Endometrial microvascular endothelial cells (primary cell): Measurements from ENCODE around the gene ZNF230. TPM values are rescaled to one million over a fixed set of nuclear protein-coding genes. Genes with fewer than 3 reads are reported as not detected.

Source experiments
- in situ Hi-C: cut with HindIII; loops from 2 replicates; pipeline ENCODE4 v1.10.0; 2017; ENCODE audit warnings: low sequenced_read_pairs, low pct_unique_long_range_greater_than_20kb; ENCODE audit errors: inconsistent ontology term
- total RNA-seq: library from RNA; depleted of rRNA; stranded (reverse); fragments of >200 nt; gene quantifications from one replicate; pipeline ENCODE4 v1.2.3, GENCODE V29; 2015; ENCODE audit errors: inconsistent ontology term

The ZNF230 gene
- total RNA-seq = 2.0 TPM

GRCh38 chr19:44002566-44003460 is at the start of gene ZNF230:
ZNF230 (plus strand) TSS chr19:44002957; CDS start chr19:44007079, 4,122 bp downstream.
- in situ Hi-C loops = no loop called here

- in situ Hi-C loops = no loop called here
Observed at GRCh38 chr19:43956827-43957226, 45.9 kb upstream of the ZNF230 start.

DNA sequence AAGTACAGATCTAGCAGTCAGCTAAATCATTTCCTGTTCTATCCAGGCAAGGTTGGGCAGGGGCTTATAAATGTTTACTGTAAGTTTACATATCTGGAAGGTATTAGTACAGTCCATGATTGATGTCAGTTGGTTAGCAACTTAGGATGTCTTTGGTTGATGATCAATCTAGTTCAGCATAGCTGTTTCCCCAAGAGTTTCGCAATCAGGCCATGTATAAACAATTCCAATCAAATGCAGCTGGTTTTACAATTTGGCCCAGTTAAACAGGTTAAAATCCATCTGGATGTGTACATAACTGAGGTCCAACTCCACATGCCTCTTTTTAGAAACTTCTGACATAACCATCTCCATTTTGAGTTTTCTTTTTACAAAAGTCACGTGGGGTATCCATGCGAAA is 44.9 kb upstream of the ZNF230 start:
- in situ Hi-C loops = no loop called here

GRCh38 chr19:43960411-43960810 is 42.3 kb upstream of the ZNF230 start:
- in situ Hi-C loops = no loop called here

DNA sequence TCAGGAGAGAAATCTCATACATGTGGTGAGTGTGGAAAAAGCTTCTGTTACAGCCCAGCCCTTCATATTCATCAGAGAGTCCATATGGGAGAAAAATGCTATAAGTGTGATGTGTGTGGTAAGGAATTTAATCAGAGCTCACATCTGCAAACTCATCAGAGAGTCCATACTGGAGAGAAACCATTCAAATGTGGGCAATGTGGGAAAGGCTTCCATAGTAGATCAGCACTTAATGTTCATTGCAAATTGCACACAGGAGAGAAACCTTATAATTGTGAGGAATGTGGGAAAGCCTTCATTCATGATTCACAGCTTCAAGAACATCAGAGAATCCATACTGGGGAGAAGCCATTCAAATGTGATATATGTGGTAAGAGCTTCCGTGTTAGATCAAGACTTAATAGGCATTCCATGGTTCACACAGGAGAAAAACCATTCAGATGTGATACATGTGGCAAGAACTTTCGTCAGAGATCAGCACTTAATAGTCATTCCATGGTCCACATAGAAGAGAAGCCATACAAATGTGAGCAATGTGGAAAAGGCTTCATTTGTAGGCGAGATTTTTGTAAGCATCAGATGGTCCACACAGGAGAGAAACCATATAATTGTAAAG is 36.6 kb upstream of the ZNF230 start:
- in situ Hi-C loops = no loop called here

DNA sequence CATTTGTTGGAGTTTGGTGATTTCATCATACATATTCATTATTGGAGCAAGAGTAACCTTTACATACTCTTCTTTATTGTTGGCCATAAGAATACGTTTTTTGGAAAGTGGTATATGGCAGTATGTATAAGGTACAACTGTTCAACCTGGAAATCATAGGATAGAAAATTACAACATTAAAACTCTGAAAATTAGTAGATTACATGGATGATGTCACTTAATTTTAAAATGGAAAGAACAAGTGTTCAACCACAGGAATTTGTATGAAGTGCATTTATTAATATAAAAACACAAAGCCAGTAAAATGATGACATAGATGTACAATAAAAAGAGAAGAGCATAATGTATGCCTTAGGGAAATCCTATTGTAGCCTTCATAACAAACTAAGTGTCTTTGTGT is 26.0 kb upstream of the ZNF230 start:
- in situ Hi-C loops = no loop called here

- in situ Hi-C loops = no loop called here
Observed at GRCh38 chr19:43983544-43983911, 19.2 kb upstream of the ZNF230 start.

DNA sequence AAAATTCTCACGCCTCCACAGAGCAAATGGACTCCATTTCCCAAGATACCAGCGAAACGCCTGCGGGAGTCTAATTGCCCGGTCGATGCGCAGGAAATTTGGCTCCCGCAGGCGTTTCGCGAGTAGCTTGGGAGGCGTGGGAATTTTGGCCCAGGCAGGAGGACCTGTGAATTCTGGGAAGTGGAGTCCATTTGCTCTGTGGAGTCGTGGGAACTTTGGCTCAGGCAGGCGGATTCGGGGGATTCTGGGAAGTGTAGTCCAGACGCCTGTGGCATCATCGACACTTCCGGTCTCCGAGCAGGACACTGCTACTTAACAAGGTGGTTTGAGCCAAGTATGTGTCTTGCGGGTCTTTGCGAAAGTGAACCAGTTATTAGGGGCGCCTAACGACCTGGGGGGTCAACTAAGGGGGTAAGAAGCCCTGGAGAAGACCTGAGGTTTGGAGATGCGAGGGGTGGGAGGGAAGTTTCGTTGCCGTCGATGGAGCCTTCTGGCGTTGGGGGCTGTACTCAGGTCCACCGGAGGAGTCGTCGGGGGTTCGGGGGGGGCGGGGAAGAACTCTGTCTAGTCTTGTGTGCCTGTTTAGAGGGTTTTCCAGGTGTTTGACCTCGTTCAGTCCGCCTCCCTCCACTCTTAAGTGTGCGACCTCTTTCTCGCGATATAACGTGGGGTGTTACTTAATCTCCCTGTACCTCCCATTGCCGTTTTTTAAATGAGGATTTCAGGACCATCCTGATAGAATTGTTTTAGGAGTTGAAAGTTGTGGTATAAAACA is 18.7 kb upstream of the ZNF230 start, which contains the start of gene ZNF155:
ZNF155 (plus strand) TSS at position 277 of the 775 bp plus-strand sequence. CDS start 4,356 bp downstream, outside the sequence.
- in situ Hi-C loops = no loop called here

- in situ Hi-C loops = no loop called here
Observed at GRCh38 chr19:43984687-43985000, 18.1 kb upstream of the ZNF230 start.

GRCh38 chr19:43997631-43998290 is 5.0 kb upstream of the ZNF230 start:
- in situ Hi-C loops = no loop called here

GRCh38 chr19:44002212-44002565 is 568 bp upstream of the ZNF230 start:
- in situ Hi-C loops = no loop called here

DNA sequence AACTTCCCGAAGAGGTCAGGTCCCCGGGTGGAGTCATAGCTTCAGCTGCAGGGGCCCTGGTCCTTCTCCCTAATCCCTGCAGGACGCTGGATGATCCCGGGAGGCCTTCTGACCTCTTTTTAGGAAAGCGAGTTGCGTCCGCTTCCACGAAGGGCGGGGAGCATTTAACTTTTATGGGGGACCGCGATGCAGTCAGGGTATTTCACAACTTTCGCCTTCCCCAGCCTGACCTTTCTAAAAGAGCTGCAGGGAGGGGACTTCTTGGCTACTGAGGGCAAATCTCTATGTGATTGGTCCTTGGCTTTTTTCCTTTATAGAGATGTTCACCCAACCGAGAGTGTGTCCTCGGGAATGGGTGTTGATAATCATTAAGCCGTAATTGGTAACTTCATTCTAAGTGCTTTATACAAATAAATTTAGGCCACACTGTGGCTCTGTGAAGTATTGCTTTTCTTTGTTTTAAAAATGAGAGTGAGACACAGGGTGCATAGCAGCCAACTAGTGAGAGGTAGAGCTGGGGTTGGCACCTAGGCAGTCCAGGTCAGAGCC is 778 bp downstream of the ZNF230 start:
- in situ Hi-C loops = no loop called here

DNA sequence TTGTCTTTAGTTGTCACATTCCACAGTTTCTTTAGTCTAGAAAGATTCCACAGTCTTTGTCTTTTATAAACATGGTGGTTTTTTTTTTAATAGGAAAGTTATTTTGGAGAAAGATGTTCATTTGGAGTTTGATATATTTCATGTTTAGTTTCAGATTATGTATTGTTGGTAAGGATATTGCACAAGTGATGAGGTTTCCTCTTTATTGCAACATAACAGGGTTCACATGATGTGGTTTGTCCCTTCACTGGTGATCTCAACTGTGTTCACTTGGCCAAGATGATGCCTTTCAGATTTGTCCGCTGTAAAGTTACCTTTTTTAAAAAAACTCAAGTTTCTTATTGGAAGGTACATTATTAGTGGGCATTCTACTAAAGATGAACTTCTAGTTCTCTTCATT is 3.2 kb downstream of the ZNF230 start:
- in situ Hi-C loops = no loop called here

DNA sequence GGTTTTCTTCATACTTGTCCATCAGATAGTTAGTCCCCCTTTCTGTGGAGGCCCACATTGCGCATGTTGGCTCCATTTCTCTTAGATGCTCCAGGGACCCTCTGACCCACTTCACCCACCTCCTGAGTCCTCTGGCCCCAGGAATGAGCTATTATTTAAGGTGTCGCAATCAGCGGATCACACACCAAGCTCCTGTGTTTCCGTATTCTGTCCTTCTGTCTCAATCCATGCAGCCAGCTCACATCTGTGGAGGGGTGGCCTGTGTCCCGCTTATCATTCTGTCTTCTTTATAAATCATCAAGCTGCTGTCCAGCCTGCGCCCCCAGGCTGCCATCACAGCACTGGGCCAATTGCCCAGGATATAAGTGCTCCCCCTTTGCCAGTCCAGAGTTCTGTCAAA is 4.7 kb downstream of the ZNF230 start:
- in situ Hi-C loops = no loop called here

DNA sequence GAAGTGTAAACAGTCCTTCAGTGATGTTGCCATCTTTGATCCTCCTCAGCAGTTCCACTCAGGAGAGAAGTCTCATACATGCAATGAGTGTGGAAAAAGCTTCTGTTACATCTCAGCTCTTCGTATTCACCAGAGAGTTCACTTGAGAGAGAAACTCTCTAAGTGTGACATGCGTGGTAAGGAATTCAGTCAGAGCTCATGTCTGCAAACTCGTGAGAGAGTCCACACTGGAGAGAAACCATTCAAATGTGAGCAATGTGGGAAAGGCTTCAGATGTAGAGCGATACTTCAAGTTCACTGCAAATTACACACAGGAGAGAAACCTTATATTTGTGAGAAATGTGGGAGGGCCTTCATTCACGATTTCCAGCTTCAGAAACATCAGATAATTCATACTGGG is 7.7 kb downstream of the ZNF230 start:
- in situ Hi-C loops = no loop called here

DNA sequence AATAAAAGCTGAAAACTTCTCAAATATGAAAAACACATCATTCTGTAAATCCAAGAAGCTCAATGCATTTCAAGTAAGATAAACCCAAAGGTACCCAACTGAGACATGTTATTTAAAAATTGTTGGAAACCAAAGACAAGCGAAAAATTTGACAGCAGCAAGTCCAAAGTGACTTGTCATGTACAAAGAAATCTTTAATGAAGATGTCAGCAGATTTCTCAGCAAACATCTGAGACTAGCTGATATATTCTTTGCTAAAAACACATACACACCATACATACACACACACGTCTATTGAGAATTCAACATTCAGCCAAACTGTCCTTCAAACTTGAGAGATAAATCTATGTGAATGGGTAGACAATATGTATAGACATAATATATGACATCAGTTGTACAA is 16.7 kb downstream of the ZNF230 start:
- in situ Hi-C loops = no loop called here

DNA sequence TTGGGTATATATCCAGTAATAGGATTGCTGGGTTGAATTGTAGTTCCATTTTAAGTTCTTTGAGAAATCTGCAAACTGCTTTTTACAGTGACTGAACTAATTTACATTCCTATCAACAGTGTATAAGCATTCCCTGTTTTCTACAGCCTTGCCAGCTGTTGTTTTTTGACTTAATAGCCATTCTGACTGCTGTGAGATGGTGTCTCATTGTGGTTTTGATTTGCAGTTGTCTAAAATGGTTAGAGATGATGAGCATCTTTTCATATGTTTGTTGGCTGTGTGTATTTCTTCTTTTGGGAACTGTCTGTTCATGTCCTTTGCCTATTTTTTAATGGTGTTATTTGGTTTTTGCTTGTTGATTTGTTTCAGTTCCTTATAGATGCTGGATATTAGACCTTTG is 18.5 kb downstream of the ZNF230 start:
- in situ Hi-C loops = no loop called here

GRCh38 chr19:44024900-44025216 is 22.1 kb downstream of the ZNF230 start:
- in situ Hi-C loops = no loop called here

GRCh38 chr19:44025217-44025936 is 22.6 kb downstream of the ZNF230 start, which contains the start of gene ZNF222:
ZNF222 (plus strand) TSS chr19:44025379; CDS start chr19:44025437, 58 bp downstream.
- in situ Hi-C loops = no loop called here
